Measurements from ENCODE around the gene RBM6.

DNA sequence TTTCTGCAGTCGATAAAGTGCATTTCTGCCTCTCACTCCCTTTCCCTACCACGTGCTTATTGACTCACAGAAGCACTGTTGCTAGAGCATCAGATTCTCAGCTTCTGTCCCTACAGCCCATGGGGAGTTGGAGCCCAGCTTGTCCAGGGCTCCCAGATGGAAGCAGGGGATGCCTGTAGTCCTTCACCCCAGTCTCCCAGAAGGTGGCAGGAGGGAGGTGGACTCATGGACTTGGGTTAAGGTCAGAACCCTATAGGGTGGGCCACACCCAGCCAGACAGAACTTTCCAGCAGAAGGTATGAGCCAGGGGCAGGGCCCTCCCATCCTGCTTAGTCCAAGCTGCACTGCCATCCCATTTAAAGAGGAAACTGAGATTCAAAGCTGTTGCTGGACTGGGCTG is 182.1 kb downstream of the RBM6 start:
- no peak for TF ChIP-seq EZH2 (IDR thresholded peaks at IDR 0.05; ENCODE audit: low read depth, unreplicated experiment)
- TF ChIP-seq POLR2AphosphoS5 (IDR thresholded peaks at IDR 0.05; ENCODE audit: low read depth) = no peak
- TF ChIP-seq, protein P1, sequence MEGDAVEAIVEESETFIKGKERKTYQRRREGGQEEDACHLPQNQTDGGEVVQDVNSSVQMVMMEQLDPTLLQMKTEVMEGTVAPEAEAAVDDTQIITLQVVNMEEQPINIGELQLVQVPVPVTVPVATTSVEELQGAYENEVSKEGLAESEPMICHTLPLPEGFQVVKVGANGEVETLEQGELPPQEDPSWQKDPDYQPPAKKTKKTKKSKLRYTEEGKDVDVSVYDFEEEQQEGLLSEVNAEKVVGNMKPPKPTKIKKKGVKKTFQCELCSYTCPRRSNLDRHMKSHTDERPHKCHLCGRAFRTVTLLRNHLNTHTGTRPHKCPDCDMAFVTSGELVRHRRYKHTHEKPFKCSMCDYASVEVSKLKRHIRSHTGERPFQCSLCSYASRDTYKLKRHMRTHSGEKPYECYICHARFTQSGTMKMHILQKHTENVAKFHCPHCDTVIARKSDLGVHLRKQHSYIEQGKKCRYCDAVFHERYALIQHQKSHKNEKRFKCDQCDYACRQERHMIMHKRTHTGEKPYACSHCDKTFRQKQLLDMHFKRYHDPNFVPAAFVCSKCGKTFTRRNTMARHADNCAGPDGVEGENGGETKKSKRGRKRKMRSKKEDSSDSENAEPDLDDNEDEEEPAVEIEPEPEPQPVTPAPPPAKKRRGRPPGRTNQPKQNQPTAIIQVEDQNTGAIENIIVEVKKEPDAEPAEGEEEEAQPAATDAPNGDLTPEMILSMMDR (conservative IDR thresholded peaks at IDR 0.05; ENCODE audit: low read depth in 2 of 2) = peak in 1 of 2 experiments; percentile 44; a peak in 2 of 4 replicates
- no peak for TF ChIP-seq CREB1 (CRISPR knock-in tag; IDR thresholded peaks at IDR 0.05; ENCODE audit: low read depth)
- TF ChIP-seq, protein P2, sequence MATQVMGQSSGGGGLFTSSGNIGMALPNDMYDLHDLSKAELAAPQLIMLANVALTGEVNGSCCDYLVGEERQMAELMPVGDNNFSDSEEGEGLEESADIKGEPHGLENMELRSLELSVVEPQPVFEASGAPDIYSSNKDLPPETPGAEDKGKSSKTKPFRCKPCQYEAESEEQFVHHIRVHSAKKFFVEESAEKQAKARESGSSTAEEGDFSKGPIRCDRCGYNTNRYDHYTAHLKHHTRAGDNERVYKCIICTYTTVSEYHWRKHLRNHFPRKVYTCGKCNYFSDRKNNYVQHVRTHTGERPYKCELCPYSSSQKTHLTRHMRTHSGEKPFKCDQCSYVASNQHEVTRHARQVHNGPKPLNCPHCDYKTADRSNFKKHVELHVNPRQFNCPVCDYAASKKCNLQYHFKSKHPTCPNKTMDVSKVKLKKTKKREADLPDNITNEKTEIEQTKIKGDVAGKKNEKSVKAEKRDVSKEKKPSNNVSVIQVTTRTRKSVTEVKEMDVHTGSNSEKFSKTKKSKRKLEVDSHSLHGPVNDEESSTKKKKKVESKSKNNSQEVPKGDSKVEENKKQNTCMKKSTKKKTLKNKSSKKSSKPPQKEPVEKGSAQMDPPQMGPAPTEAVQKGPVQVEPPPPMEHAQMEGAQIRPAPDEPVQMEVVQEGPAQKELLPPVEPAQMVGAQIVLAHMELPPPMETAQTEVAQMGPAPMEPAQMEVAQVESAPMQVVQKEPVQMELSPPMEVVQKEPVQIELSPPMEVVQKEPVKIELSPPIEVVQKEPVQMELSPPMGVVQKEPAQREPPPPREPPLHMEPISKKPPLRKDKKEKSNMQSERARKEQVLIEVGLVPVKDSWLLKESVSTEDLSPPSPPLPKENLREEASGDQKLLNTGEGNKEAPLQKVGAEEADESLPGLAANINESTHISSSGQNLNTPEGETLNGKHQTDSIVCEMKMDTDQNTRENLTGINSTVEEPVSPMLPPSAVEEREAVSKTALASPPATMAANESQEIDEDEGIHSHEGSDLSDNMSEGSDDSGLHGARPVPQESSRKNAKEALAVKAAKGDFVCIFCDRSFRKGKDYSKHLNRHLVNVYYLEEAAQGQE (IDR thresholded peaks at IDR 0.05; ENCODE audit: unreplicated experiment) = no peak
- no peak for TF ChIP-seq EZH2phosphoT487 (IDR thresholded peaks at IDR 0.05; ENCODE audit: unreplicated experiment)
- no peak for TF ChIP-seq STAT1 (IDR thresholded peaks at IDR 0.05; ENCODE audit: unreplicated experiment)
- TF ChIP-seq ZNF331 (CRISPR knock-in tag; IDR thresholded peaks at IDR 0.05; ENCODE audit: low read depth) = no peak
- no peak for TF ChIP-seq NANOG (IDR thresholded peaks at IDR 0.05; ENCODE audit: borderline replicate concordance)

Data from GM23338 (cell line).